GM12878 (cell line): ENCODE measurements around the gene ADD2. TPM values are rescaled to one million over a fixed set of nuclear protein-coding genes. Genes with fewer than 3 reads are reported as not detected.

Source experiments
- BHLHE40 ChIP-seq, 2 experiments: fragments of 450-650 bp in 1 of 2; IDR thresholded peaks; 2 replicates each; pipeline ENCODE4 v1.6.1; 2011 to 2017; ENCODE audit warnings: low read depth in 2 of 2, borderline replicate concordance in 1 of 2, improper control_type of control experiment in 1 of 2, low read length in 1 of 2, mild to moderate bottlenecking in 1 of 2
- GATAD2B ChIP-seq: fragments of 450-650 bp; conservative IDR thresholded peaks from 2 replicates; pipeline ENCODE4 v1.6.1; 2017; ENCODE audit warnings: low read depth, mild to moderate bottlenecking, moderate library complexity
- SIN3A ChIP-seq: IDR thresholded peaks from 2 replicates; pipeline ENCODE4 v1.6.1; 2012; ENCODE audit warnings: low read depth, low read length, improper control_type of control experiment
- SMARCA5 ChIP-seq: fragments of 450-650 bp; IDR thresholded peaks from 2 replicates; pipeline ENCODE4 v1.6.1; 2017; ENCODE audit warnings: mild to moderate bottlenecking
- SREBF2 ChIP-seq: IDR thresholded peaks from 2 replicates; pipeline ENCODE4 v1.6.1; 2012; ENCODE audit warnings: mild to moderate bottlenecking, low read length
- TAF1 ChIP-seq: IDR thresholded peaks from 2 replicates; pipeline ENCODE4 v1.6.1; 2011; ENCODE audit warnings: mild to moderate bottlenecking, low read depth, low read length, borderline replicate concordance
- TARDBP ChIP-seq: IDR thresholded peaks from 2 replicates; pipeline ENCODE4 v1.6.1; 2016; ENCODE audit warnings: borderline replicate concordance
- TBL1XR1 ChIP-seq: IDR thresholded peaks from 2 replicates; pipeline ENCODE4 v1.6.1; 2012; ENCODE audit warnings: low read depth, low read length, improper control_type of control experiment
- TCF3 ChIP-seq: IDR thresholded peaks from 2 replicates; pipeline ENCODE4 v1.6.1; 2012; ENCODE audit warnings: low read depth, mild to moderate bottlenecking, low read length, borderline replicate concordance; ENCODE audit not compliant: insufficient read depth
- ZBED1 ChIP-seq: IDR thresholded peaks from 2 replicates; pipeline ENCODE4 v1.6.1; 2016; ENCODE audit warnings: borderline replicate concordance
- ZSCAN29 ChIP-seq: fragments of 450-650 bp; IDR thresholded peaks from 2 replicates; pipeline ENCODE4 v1.6.1; 2017; ENCODE audit warnings: mild to moderate bottlenecking, moderate library complexity
- polyA plus RNA-seq, 11 experiments: library from polyadenylated mRNA; depleted of rRNA in 4 of 11; unstranded in 6 of 11; stranded (reverse) in 5 of 11; fragments of >200 nt; fragmentation: Nextera tagmentation in 4 of 11; fragmentation: Illumina TruSeq in 1 of 11; extraction: Ambion mirVana in 4 of 11; extraction: Trizol in 1 of 11; gene quantifications; 1 replicate in 1 of 11; 2 replicates in 10 of 11; pipeline versions ENCODE4 v1.2.1 to v1.2.3, GENCODE V29; 2011 to 2016; ENCODE audit warnings: inconsistent platforms in 2 of 11, missing spikeins in 2 of 11, low read depth in 1 of 11
- total RNA-seq, 4 experiments: library from RNA; depleted of rRNA in 3 of 4; stranded (reverse); fragments of >200 nt in 3 of 4; fragmentation: Illumina TruSeq in 1 of 4; extraction: Trizol in 1 of 4; gene quantifications; 2 replicates each; pipeline versions ENCODE4 v1.2.1 to v1.2.3, GENCODE V29; 2013 to 2021
- TF ChIP-seq, protein P1 (sequence below): fragments of 450-650 bp; IDR thresholded peaks from 2 replicates; pipeline ENCODE4 v1.6.1; 2017; ENCODE audit warnings: low read depth, mild to moderate bottlenecking, moderate library complexity
- TF ChIP-seq, protein P2 (sequence below): fragments of 450-650 bp; IDR thresholded peaks from 2 replicates; pipeline ENCODE4 v1.6.1; 2018; ENCODE audit warnings: borderline replicate concordance, mild to moderate bottlenecking; ENCODE audit not compliant: partially characterized antibody

Gene ADD2
- total and polyA plus RNA-seq, 10 of the 15 experiments (the other 5 are each of a cell fraction or from before 2014, with no cell fraction given), result 0.05 to 0.13 (median 0.08) TPM; not detected in 7

DNA sequence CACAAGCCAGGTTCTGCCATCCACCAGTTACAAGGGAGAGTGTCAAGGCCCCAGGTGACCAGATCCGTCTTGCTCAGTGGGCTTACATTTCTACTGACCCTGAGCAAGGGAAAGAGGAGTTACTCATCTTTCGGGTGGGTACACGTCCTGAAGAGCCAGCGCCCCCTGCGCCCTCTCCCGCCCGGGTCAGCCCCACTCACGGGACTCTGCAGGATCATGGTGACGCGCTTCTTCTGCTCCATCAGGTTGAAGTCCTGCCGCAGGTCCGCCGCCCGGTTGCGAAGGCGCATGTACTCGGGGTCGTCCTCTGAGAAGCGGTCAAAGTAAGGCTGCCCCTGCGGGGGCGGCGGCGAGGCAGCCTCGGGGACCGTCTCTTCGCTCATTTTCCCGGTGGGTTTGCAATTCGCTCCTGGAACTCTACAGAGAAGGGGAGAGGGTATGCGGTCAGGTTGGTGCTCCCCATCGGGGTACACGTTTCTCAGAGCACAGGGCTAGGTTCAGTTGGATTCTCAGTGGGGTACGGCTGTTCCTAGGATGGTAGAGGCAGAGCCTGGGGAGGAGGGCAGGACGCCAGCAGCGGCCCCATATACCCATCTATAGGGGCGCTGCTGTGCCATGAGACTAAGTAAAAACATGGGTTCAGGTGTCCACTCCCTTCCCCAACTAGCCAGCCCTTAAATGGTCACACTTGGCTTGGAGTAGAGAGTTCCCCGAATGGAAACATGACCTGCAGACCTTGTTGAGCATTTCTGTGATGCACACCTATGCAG lies 61.8 kb downstream of the ADD2 start (continued):
- TF ChIP-seq TARDBP (no peak), TBL1XR1 (no peak), TCF3 (no peak), BHLHE40 (IDR thresholded peaks at IDR 0.05; ENCODE audit: borderline replicate concordance in 1 of 2, low read depth in 2 of 2, low read length in 1 of 2) (no peak), GATAD2B (no peak), SREBF2 (no peak), SMARCA5 (no peak), ZSCAN29 (no peak), TAF1 (no peak), SIN3A (no peak), ZBED1 (no peak)
- TF ChIP-seq, protein P1, sequence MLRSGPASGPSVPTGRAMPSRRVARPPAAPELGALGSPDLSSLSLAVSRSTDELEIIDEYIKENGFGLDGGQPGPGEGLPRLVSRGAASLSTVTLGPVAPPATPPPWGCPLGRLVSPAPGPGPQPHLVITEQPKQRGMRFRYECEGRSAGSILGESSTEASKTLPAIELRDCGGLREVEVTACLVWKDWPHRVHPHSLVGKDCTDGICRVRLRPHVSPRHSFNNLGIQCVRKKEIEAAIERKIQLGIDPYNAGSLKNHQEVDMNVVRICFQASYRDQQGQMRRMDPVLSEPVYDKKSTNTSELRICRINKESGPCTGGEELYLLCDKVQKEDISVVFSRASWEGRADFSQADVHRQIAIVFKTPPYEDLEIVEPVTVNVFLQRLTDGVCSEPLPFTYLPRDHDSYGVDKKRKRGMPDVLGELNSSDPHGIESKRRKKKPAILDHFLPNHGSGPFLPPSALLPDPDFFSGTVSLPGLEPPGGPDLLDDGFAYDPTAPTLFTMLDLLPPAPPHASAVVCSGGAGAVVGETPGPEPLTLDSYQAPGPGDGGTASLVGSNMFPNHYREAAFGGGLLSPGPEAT, result no peak
- TF ChIP-seq, protein P2, sequence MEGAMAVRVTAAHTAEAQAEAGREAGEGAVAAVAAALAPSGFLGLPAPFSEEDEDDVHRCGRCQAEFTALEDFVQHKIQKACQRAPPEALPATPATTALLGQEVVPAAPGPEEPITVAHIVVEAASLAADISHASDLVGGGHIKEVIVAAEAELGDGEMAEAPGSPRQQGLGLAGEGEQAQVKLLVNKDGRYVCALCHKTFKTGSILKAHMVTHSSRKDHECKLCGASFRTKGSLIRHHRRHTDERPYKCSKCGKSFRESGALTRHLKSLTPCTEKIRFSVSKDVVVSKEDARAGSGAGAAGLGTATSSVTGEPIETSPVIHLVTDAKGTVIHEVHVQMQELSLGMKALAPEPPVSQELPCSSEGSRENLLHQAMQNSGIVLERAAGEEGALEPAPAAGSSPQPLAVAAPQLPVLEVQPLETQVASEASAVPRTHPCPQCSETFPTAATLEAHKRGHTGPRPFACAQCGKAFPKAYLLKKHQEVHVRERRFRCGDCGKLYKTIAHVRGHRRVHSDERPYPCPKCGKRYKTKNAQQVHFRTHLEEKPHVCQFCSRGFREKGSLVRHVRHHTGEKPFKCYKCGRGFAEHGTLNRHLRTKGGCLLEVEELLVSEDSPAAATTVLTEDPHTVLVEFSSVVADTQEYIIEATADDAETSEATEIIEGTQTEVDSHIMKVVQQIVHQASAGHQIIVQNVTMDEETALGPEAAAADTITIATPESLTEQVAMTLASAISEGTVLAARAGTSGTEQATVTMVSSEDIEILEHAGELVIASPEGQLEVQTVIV, result no peak
